GM18507 (cell line): Measurements from ENCODE around the gene DYSF.

Source experiments
- DNase-seq: peaks from one replicate; pipeline ENCODE4 v3.0.0; 2011; ENCODE audit warnings: low read depth; ENCODE audit not compliant: insufficient read length; ENCODE audit errors: extremely low spot score
- FAIRE-seq: peaks from 2 replicates; lab custom pipeline; 2011; peaks lifted over from hg19 to GRCh38; lab: Jason Lieb, UNC

Gene DYSF

DNA sequence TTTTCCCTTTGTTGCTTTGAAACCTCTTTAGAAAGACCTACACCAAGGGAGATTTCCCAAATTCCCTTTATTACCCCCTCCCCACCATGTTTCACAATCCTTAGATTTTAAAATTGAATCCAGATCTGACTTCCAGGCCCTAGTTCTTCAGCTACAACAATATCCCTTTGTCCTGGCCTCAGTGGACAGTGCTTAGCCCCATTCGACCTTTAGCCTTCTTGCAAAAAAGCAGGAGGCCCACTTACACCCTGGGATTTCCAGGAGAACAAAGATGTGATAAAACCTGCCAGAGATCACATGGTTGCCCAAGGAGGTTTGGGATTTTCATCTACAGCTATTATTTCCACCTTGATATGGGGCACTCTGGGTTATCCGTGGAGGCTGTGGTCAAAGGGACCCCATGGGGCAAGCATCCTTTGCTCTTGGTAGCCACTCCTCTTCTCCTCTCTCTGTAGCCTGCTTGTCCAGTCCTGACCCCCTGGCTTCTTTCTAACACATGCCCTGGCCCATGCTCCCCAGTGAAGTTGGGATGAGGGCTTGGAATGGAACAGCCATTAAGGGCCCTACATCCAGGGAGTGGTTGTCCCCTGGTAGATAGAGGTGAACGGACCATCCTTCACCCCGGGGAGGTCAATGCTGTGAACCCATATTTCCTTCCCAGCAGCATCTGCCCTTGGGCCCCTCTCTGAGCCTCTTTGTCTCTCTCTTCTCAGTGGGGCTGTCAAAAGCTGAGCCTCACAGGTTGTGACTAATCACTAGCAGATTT is 267.4 kb downstream of the DYSF start:
- DNase-seq = no peak
- FAIRE-seq = no peak

DNA sequence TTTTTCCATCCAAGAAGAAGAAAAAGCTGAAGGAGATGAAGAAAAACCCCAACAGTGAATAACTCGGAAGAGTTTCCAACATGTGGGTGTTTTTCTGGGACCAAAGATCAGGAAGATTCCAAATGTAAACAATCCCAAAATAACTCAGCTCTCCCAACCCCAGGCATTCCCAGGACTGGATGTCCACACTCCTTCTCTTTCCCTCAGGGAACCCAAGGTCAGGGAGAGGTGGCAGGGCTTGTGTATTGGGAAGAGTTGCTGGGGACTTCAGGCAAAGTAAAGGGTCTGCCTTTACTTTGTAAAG is 268.0 kb downstream of the DYSF start:
- FAIRE-seq = no peak
- DNase-seq = no peak

DNA sequence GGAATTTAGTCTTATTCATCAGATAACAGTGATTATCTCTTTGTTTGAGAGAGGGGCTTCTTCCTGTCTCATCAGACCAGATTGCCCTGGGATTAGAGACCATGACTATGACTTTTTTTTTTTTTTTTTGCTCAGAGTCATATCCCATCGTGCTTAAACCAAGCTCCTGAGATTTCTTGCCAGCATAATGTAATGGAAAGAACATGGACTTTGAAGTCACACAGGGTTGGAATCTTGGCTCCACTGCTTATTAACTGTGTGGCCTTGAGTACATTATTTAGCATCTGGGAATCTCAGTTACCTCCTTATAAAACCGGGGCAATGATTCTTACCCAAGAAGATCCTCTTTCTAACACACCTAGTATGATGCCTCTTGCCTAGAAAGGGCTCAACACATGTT is 268.3 kb downstream of the DYSF start:
- FAIRE-seq = no peak
- DNase-seq = no peak

DNA sequence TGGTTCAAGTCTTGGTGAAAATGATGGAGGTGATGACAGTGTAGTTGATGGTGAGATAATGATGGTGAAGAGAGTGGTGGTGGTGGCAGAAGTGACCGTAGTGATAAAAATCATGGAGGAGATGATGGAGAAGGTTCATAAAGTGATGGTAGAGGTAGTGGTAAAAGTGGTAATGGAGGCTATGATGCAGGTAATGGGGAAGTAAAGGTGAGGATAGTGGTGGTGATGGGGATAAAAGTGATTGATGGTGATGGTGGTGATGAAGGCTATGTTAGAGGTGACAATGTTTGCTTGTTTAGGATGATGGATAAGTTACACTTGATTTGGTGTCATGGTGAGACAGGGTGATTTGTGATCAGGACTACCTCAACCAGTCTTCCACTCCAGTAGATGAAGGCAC is 268.9 kb downstream of the DYSF start:
- no peak for DNase-seq
- FAIRE-seq = no peak

DNA sequence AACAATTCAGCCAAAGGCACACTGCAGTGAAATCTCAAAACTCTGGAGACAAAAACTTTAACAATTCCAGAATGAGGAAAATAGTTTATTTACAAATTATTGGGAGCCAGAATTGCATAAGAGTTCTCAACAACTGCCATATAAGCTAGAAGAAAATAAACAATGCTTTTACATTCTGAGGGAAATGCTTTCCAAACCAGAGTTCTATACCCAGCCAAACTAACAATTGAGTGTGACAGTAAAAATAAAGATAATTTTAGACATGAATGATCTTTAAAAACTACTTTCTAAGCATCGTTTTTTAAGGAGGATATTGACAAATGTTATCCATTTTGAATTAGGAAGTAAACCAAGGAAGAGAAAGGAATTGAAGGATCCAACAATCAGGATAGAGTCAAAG is 271.4 kb downstream of the DYSF start:
- FAIRE-seq (no peak), DNase-seq (no peak)

DNA sequence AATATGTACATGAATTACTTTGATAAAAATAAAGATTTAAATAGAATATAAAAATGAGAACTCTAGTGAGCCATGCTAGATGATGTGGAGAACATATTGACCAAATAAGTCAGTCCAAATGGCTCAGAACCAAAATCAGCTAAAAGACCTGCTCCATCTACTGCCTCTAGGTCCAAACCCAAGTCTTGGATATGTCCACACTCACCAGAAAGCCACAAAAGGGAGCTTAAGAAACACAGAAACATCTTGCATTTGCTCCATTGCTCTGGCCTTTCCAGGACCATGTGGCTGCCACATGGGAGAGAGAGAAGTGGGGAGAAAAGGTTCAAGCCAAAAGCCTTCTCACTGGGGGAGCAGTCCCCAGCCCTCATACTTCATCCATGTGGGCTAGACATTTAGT is 272.5 kb downstream of the DYSF start:
- DNase-seq = no peak
- no peak for FAIRE-seq

DNA sequence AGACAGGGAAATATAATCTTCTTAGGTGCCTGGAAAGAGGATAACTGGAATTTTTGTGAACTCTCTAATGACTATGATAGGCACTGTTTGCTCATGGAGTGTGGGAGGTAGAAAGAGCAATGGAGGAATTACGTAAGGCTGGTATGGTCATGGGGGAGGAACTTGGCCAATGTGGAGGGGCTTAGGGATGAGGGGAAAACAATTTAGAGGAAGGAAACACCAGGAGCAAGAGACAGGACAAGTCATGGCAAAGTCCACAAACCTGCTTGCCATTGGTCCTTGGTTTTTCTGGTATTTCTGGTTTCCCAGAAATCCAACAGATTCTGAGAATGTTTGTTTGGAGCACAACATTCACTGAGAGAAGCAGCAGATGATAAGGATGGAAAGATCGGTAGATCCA is 274.2 kb downstream of the DYSF start:
- DNase-seq = no peak
- FAIRE-seq = no peak

DNA sequence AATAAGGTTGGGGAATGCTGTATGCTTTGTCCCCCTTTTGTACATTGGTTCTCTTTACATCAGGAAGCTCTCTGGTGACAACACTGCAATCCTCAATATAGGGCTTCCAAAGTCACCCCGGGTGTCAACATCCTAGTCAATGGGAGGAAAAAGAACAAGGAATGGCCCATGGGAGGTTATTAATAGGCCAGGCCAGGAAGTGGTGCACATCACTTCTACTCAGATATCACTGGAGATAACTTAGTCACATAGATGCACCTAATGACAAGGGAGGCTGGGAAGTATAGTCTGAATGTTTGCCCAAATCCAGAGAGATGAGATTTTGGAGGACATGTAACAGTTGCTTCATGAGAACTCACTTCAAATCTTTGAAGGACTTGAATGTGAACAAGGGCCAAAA is 274.7 kb downstream of the DYSF start:
- no peak for FAIRE-seq
- no peak for DNase-seq

DNA sequence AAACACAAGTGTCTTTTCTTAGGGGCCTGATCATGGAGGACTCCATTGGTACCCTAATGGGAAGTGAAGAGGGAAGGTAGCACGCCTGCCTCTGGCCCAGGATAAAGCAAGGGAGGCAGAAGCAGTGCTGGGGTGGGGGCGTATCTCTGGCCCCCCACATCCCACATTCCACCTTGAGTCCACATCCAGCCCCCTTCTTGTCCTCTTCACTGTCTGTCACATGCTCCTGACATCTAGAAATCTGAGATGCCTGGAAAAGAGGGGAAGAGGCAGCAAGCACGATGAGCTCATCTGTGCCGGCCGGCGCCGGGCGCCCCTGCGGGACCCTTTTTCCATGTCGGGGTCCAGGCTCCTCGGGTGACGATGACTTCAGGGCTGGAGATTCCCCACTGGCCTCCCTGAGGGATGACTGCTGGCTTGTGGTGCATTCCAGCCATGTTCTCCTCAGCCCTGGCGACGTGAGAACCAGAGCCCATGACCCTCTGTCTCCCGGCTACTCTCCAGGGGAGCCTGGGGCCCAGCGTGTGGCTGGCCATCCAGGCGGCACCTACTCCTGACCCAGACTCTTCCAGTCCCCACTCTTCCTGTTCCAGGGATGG is 277.5 kb downstream of the DYSF start:
- FAIRE-seq (no peak), DNase-seq (no peak)

DNA sequence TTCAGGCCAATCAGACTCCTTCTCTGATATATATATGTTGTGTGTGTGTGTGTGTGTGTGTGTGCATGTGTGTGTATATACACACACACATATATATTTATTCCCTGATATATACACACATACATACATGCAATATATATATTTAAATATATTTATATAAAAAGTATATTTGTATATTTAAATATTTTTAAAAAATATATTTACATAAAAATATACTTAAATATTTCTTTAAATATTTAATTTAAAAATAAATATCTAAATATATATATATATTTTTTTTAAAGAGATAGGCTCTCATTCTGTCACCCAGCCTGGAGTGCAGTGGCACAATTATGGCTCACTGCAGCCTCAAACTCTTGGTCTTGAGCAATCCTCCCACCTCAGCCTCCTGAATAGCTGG is 281.3 kb downstream of the DYSF start:
- no peak for FAIRE-seq
- DNase-seq = no peak

DNA sequence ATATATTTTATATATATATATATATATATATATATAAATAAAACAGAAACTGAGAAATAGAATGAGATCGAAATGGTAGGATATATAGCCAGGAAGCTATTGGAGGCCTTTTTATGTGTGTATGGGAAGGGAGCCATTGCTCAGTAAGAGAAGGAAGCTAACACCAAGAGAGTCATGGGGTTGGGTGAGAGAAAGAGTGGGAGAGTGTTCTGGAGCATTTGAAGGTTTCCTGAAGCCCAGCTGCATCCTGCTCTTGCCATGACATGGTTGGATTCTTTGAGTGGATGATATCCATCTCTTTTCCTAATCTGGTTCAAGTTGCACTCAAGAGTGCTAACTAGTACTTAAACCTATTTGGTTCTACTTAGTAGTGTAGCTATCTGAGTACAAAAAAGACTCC is 282.3 kb downstream of the DYSF start:
- FAIRE-seq = no peak

More for the DNA sequence above, 282.3 kb downstream of the DYSF start:
- DNase-seq = no peak
